GM21825 (cell line): ENCODE results near the gene DDIAS.
"Not testable (repeated sequence)": the region's sequence is repeated elsewhere in the genome, so short reads cannot be mapped to it uniquely, and the experiment has no call there.

Experiments used
- ATAC-seq: cut with Tn5 transposase; IDR thresholded peaks from one replicate; pipeline ENCODE4 v1.9.1; 2021; ENCODE audit warnings: mild to moderate bottlenecking, moderate library complexity; ENCODE audit not compliant: unreplicated experiment

Gene DDIAS

GRCh38 chr11:82922396-82923173 lies 21.0 kb downstream of the DDIAS start:
- ATAC-seq, result not testable (repeated sequence)

- ATAC-seq, result peak; percentile 44
Observed at GRCh38 chr11:82924522-82925224, 23.1 kb downstream of the DDIAS start.

DNA sequence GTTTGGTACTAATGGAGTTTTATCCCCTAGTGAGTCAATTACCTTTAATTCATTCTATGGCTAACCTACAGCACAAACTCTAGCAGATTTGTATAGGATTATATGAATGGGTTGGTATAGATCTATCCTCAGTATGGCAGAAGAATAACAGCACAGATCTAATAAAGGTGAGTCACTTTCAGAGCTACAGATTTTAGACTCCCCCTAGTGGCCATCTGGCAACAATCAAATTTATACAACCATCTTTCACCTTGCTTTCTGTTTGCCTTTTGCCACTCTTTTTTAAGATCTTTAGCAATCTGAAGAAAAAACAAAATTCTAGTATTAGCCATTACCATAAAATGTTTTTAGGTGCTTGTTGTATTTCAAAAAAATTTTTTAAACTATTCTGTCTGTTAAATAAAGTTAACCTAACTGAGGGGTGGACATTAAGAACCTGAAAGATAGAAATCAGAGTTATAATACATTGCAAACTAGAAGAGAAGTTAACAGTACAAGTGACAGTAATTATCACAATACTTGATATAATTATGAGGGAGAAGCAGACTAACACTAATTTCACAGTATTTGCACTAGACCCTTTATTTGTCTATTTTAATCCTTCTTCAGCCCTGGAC lies 25.8 kb downstream of the DDIAS start:
- peak; percentile 71 for ATAC-seq

- ATAC-seq, result no peak
Observed at GRCh38 chr11:82929121-82929520, 27.6 kb downstream of the DDIAS start.

DNA sequence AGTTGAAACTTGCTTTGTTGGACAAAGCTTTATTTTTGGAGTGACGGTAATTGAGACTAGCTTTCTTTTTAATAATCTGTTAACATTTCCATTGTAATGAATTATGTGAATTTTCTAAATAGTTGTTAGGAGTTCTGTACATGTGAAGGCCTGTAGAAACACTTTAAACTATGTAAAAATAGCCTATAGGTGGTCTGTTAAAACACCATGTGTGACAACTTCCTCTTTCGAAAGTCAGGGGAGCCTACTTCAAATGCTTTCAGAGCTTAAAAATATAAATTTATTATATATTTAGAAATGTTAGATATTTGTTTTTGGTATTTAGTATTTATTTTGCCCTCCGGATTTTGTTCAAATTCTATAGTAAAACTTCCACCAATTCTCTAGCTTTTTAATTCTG lies 28.7 kb downstream of the DDIAS start:
- peak; percentile 63 for ATAC-seq

DNA sequence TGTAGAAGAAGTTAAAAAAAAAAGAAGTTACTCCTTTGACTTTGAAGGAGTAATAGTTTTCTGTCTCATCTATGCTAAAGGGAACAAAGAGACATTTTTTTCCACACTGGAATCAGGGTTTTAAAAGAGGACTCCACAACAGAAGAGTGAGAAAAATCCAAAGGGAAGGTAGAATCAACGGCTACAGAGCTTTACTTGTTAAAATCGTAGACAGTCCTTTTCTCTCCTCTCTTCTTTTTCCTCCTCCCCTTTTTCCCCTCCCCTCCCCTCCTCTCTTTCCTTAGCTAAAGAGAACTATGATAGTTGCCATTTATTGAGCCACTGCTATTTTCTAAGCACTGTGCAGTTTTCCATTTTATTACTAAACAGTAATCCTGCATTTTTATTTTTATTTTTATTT lies 29.2 kb downstream of the DDIAS start:
- no peak for ATAC-seq

- ATAC-seq, result no peak
Observed at GRCh38 chr11:82932564-82932963, 31.0 kb downstream of the DDIAS start.

GRCh38 chr11:82936261-82936660 lies 34.7 kb downstream of the DDIAS start:
- ATAC-seq, result no peak

DNA sequence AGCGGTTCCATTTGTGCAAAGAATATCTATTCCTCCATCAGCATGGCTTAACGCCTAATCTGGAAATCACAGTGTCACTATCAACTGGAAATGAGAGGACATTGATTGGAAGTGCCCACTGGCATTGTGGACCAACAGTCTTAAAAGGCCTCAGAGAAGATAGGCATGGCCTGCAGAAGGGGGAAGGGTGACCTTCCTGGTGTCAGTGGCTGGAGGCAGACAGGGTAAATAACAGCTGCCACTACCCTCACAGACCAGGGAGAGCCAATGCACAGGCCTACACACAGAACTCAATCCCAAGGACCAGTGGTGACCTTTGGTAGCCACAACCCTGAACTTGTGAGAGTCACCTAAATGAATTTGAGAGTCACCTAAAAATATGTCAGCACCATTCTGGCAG lies 36.0 kb downstream of the DDIAS start:
- ATAC-seq, result no peak

- ATAC-seq, result no peak
Observed at GRCh38 chr11:82939456-82939855, 37.9 kb downstream of the DDIAS start.

GRCh38 chr11:82942376-82942775 lies 40.8 kb downstream of the DDIAS start:
- no peak for ATAC-seq

GRCh38 chr11:82943430-82943829 lies 41.9 kb downstream of the DDIAS start:
- not testable (repeated sequence) for ATAC-seq

DNA sequence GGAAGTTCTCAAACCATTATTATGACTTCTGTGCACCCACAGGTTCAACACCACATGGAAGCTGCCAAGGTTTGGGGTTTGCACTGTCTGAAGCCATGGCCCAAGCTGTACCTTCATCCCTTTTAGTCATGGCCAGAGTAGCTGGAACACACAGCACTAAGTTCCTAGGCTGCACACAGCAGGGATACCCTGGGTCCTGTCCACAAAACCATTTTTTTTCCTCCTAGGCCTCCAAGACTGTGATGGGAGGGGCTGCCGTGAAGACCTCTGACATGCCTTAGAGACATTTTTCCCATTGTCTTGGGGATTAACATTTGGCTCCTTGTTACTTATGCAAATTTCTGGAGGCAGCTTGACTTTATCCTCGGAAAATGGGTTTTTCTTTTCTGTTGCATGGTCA lies 42.7 kb downstream of the DDIAS start:
- no peak for ATAC-seq

DNA sequence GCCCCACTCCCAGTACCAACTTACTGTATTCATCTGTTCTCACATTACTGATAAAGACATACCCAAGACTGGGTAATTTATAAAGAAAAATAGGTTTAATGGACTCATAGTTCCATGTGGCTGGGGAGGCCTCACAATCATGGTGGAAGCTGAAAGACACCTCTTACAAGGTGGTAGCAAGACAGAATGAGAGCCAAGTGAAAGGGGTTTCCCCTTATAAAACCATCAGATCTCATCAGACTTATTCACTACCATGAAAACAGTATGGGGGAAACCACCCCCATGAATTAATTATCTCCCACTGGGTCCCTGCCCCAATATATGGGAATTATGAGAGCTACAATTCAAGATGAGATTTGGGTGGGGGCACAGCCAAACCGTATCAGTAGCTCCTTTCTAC lies 43.5 kb downstream of the DDIAS start:
- ATAC-seq, result not testable (repeated sequence)

- no peak for ATAC-seq
Observed at GRCh38 chr11:82945682-82946081, 44.1 kb downstream of the DDIAS start.

- ATAC-seq, result no peak
Observed at GRCh38 chr11:82949352-82949751, 47.8 kb downstream of the DDIAS start.

DNA sequence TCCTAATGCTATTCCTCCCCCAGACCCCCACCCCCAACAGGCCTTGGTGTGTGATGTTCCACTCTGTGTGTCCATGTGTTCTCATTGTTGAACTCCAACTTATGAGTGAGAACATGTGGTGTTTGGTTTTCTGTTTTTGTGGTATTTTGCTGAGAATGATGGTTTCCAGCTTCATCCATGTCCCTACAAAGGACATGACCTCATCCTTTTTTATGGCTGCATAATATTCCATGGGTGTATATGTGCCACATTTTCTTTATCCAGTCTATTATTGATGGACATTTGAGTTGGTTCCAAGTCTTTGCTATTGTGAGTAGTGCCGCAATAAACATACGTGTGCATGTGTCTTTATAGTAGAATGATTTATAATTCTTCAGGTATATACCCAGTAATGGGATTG lies 49.0 kb downstream of the DDIAS start:
- ATAC-seq, result not testable (repeated sequence)

- not testable (repeated sequence) for ATAC-seq
Observed at GRCh38 chr11:82955736-82956453, 54.4 kb downstream of the DDIAS start.

GRCh38 chr11:82959987-82960778 lies 58.6 kb downstream of the DDIAS start:
- peak; percentile 87 for ATAC-seq

DNA sequence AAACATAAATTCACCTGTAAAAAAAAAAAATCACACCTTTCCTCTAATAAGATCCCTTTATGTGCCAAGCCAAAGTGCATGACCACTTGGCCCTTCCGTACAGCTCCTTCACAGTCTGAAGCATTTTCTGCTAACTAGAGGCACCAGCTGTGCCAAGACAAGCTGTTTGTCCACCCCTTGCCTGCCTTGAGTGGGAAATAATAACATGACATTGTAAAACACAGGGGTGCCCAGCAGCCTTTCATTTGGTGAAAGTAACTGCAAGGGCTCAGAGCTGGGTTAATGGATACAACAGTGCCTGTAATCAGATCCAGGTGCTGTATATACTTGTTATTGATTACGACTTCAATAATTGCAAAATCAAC lies 59.2 kb downstream of the DDIAS start:
- ATAC-seq, result peak; percentile 36

GRCh38 chr11:82962021-82962420 lies 60.5 kb downstream of the DDIAS start:
- not testable (repeated sequence) for ATAC-seq
